COR-L47 (cell line): ENCODE results near the gene ZNF143.
A peak's percentile ranks its signal among the peaks of the same experiment; 100 is the strongest.

Source experiments
- DNase-seq: peaks from one replicate; lab custom pipeline; 2025; lab: John Stamatoyannopoulos, UW

Gene ZNF143

DNA sequence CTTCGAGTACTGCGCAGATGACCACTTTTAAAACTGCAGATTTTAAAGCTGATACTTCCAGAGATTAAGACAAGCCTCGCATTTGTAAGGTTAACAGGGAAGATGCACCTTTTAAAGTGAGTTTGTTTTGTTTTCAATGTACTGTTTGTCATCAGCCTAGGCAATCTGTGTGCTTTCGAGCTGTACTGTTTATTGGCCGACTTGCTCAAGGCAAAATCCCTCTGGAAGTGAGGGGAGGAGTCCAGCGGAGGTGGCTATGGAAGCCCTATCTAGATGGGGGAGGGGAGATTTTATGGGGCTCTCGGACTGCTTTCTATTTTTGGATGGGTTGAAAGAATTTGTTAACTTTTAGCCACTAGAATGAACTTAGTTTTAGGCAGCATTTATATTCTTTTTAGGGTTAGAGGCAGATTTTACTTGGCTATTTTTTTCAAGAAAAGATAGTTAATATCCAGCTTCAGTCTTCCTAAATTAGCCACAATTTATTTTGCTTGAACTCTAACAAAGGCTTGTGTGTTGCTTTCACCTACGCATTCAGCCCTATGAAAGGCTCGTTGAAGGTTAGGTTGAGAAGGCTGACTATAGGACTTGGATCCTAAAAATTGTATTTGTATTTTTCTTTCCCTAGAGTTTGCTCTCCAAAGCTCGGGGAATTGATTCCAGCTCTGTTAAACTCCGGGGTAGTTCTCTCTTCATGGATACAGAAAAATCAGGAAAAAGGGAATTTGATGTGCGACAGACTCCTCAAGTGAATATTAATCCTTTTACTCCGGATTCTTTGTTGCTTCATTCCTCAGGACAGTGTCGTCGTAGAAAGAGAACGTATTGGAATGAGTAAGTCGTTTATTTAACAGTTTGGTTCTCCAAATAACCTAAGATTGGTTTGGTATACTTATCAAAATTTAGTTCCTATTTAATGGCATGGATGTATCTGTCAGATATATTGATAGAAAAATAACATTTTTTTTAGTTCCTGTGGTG, 114.7 kb downstream of the ZNF143 start:
- peak; percentile 47 for DNase-seq

DNA sequence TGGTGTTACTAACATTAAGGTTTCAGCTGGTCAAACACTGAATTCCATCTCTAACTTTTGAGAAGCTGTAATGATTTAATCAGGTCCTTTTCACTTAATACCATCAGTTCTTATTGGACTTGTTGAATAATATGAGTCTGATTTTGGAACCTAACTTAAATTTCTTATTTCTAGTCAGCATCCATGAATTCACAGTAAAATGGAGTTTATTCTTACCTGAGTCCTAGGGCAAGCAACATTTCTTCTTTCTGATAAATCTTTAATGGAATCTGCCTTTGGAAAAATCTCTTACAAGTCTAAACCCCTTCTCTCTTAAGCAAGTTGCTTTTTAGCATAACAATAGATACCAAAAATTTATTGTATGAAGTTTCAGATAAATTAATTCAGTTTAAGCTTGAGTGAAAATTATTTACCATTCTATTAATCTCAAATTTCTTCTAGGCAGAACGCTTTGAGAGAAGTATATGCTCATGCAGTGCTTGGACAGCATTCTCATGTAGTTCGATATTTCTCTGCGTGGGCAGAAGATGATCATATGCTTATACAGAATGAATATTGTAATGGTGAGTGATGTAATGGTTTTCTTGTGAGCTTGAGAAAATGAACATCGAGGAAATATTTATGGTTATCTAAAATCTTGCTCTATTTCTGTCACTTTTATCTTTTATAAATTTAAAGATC, 116.0 kb downstream of the ZNF143 start:
- DNase-seq = no peak

DNA sequence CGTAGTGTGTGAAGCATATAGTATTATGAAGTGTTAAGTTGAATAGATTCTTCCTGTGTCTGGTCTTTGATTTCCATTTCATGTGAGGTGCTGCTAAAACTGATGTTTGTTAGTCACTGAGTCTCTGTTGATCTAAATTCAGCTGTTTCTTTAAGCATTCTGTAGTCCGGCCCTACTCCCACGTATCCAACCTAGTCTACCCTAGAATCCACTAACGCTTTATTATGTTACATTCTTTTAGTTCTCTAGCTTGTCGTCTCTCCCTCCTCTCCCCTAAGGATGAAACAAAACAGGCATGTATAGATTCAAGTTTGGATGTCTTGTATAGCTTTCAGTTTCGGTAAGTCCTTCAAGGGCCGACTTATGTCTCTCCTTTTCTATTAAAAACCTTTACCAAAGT, 116.7 kb downstream of the ZNF143 start:
- no peak for DNase-seq
